ENCODE measurements around the gene SENP6.
A peak's percentile ranks its signal among the peaks of the same experiment; 100 is the strongest.
"Not testable (repeated sequence)": the region's sequence is repeated elsewhere in the genome, so short reads cannot be mapped to it uniquely, and the experiment has no call there.

SENP6 gene

DNA sequence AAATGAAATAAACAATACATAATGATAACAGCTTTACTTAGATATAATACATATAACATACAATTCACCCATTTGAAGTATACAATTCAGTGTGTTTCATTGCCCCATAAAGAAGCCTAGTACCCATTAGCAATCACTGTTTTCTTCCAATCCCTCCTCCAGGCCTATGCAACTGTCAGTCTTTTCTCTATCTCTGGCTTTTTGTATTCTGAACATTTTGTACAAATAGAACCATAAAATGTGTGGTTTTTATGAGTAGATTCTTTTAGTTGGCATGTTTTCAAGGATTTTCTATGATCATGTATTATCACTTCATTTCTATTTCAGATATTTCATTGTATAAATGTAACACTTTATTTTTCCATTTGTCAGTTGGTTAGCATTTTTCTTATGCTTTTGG lies 92.7 kb downstream of the SENP6 start:
- peaks cover 0 to 4% (median 0%) of the 10 kb centered on the region in 10 experiments; a peak in 1 of 20 replicates for H3K4me1 ChIP-seq
- peaks cover 82 to 99% (median 90%) of the 10 kb centered on the region in 11 experiments for H3K36me3 ChIP-seq

DNA sequence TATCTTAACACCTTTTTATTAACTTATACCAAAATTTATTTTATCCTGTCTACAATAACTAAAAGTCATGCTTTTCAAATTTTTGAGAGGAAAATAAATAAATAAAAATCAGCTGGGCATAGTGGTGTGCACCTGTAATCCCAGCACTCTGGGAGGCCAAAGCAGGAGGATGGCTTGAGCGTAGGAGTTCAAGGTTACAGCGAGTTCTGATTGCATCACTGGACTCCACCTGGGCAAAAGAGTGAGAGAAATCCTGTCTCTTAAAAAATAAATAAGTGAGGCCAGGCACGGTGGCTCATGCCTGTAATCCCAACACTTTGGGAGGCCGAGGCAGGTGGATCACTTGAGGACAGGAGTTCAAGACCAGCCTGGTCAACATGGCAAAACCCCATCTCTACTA lies 106.7 kb downstream of the SENP6 start:
- not testable (repeated sequence) for H3K9ac ChIP-seq; H3K4me2 ChIP-seq; H3K4me1 ChIP-seq; H3K4me3 ChIP-seq; H3K9me3 ChIP-seq (replicated peaks in 1 of 11); H3K27ac ChIP-seq; H4K20me1 ChIP-seq; H3K27me3 ChIP-seq
- H3K36me3 ChIP-seq, result peaks cover 59 to 87% (median 77%) of the 10 kb centered on the region in 11 experiments

More for the DNA sequence above, 92.7 kb downstream of the SENP6 start:
- peaks cover 0 to 12% (median 0%) of the 10 kb centered on the region in 11 experiments; a peak in 4 of 22 replicates for H4K20me1 ChIP-seq
- no peaks in the 10 kb centered on the region for H3K27me3 ChIP-seq
- no peak overlapping the region for H3K27ac ChIP-seq
- no peak overlapping the region for H3K9ac ChIP-seq
- no peaks in the 10 kb centered on the region for H3K9me3 ChIP-seq (replicated peaks in 1 of 11)
- TF ChIP-seq Cebpa-rat (IDR thresholded peaks at IDR 0.05), result no peak
- no peak overlapping the region for H3K4me2 ChIP-seq
- no peak overlapping the region for H3K4me3 ChIP-seq

DNA sequence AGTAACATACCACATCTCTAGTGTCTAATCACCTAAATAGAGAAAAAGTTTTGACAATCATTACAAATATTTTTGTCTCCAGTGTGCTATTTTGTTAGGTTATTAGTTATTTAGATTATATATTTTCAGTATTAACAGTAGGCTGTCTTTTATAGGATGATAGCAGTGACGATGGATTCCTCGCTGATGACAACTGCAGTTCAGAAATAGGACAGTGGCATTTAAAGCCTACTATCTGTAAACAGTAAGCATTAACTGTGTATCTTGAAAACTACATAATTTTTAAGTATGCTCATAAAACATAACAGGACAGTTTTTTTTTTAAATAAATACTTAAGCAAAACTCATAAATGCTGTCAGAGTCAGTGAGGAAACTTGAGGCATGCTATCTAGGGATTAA lies 109.5 kb downstream of the SENP6 start:
- no peak overlapping the region for H3K27ac ChIP-seq
- H3K9ac ChIP-seq, result no peak overlapping the region
- H3K27me3 ChIP-seq, result no peaks in the 10 kb centered on the region
- no peak overlapping the region for H3K4me3 ChIP-seq
- H3K36me3 ChIP-seq, result peaks cover 70 to 100% (median 87%) of the 10 kb centered on the region in 11 experiments
- peaks cover 0 to 6% (median 0%) of the 10 kb centered on the region in 11 experiments; a peak in 1 of 22 replicates for H4K20me1 ChIP-seq
- no peaks in the 10 kb centered on the region for H3K4me1 ChIP-seq
- TF ChIP-seq Cebpa-rat (IDR thresholded peaks at IDR 0.05), result no peak
- H3K4me2 ChIP-seq, result no peak overlapping the region
- H3K9me3 ChIP-seq (replicated peaks in 1 of 11), result no peaks in the 10 kb centered on the region

DNA sequence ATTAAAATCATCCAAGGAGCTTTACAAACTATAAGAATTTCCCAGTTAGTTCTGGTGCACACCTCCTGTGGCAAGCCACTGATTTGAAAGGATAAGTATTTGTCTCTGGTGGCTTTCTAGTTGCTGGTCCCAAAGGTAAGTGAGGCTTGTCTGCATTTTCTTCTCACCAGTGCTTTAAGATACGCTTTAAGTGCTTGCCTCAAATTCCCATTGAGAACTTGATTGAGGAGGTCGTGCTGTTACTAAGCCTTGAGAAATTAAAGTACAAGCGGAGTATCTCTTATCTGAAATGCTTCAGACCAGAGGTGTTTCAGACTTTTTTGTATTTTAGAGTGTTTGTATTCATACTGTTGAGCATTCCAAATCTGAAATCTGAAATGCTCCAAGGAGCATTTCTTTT lies 117.5 kb downstream of the SENP6 start:
- Histone ChIP-seq H3K4me1 (peaks cover 0 to 7% (median 0%) of the 10 kb centered on the region in 10 experiments; a peak in 1 of 20 replicates), H3K4me2 (no peak overlapping the region), H3K27me3 (no peaks in the 10 kb centered on the region), H3K27ac (no peak overlapping the region), H4K20me1 (0 out of 22 replicates have a peak, but pooled peaks cover 0 to 9% (median 0%) of the 10 kb centered on the region in 11 experiments), H3K4me3 (no peak overlapping the region), H3K36me3 (peaks cover 15 to 48% (median 36%) of the 10 kb centered on the region in 11 experiments), H3K9ac (no peak overlapping the region), H3K9me3 (replicated peaks in 1 of 11) (no peaks in the 10 kb centered on the region)
- TF ChIP-seq Cebpa-rat (IDR thresholded peaks at IDR 0.05), result no peak

DNA sequence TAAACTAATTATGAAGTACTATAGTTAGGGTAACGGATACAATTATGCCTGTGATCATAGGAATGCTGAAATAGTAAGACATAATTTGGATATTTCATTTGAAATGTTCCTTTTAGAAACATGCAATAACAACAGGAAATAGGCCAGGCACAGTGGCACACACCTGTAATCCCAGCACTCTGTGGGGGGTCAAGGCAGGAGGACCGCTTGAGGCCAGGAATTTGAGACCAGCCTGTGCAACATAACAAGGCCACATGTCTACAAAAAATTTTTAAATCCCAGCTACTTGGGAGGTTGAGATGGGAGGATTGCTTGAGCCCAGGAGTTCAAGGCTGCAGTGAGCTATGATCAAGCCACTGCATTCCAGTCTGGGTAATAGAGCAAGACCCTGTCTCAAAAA lies 121.7 kb downstream of the SENP6 start:
- Histone ChIP-seq H3K27ac (no peak overlapping the region), H3K9ac (no peak overlapping the region), H4K20me1 (0 out of 22 replicates have a peak, but pooled peaks cover 0 to 8% (median 0%) of the 10 kb centered on the region in 11 experiments), H3K4me1 (peaks cover 0 to 7% (median 0%) of the 10 kb centered on the region in 10 experiments; a peak in 1 of 20 replicates), H3K27me3 (no peaks in the 10 kb centered on the region), H3K4me2 (no peak overlapping the region), H3K4me3 (no peak overlapping the region), H3K36me3 (peaks cover 0 to 13% (median 5%) of the 10 kb centered on the region in 11 experiments; a peak in 9 of 22 replicates), H3K9me3 (replicated peaks in 1 of 11) (no peaks in the 10 kb centered on the region)
- TF ChIP-seq Cebpa-rat (IDR thresholded peaks at IDR 0.05), result no peak

DNA sequence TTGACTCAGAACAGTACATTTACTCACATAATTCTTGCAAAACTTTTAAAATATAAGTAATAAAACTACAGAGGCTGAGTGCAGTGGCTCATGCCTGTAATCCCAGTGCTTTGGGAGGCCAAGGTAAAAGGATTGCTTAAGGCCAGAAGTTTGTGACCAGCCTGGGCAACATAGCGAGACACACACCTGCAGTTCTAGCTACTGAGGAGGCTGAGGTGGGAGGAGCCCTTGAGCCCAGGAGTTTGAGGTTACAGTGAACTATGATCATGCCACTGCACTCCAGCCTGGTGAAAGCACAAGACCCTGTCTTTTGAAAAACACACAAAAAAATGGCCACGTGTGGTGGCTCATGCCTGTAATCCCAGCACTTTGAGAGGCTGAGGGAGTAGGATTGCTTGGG lies 125.5 kb downstream of the SENP6 start:
- no peaks in the 10 kb centered on the region for H3K36me3 ChIP-seq
- no peaks in the 10 kb centered on the region for H3K9me3 ChIP-seq (replicated peaks in 1 of 11)
- H3K4me3 ChIP-seq, result no peak overlapping the region
- H3K27me3 ChIP-seq, result no peaks in the 10 kb centered on the region
- no peak for TF ChIP-seq Cebpa-rat (IDR thresholded peaks at IDR 0.05)
- H3K4me2 ChIP-seq, result no peak overlapping the region
- no peaks in the 10 kb centered on the region for H4K20me1 ChIP-seq
- H3K9ac ChIP-seq, result no peak overlapping the region
- peaks cover 0 to 7% (median 0%) of the 10 kb centered on the region in 10 experiments; a peak in 1 of 20 replicates for H3K4me1 ChIP-seq
- no peak overlapping the region for H3K27ac ChIP-seq

DNA sequence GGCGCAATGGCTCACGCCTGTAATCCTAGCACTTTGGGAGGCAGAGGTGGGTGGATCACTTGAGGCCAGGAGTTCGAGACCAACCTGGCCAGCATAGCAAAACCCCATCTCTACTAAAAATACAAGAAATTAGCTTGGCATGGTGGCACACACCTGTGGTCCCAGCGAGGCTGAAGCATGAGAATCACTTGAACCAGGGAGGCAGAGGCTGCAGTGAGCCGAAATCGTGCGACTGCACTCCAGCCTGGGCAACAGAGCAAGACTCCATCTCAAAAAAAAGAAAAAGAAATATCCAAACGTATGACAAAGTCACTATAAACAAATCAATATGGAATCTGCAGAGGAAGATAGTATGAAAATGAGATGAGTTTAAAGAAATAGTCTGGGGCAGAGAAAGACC lies 129.3 kb downstream of the SENP6 start:
- H3K4me3 ChIP-seq; H3K9me3 ChIP-seq (replicated peaks in 1 of 11); H3K27ac ChIP-seq; H4K20me1 ChIP-seq; H3K27me3 ChIP-seq; H3K9ac ChIP-seq; H3K36me3 ChIP-seq; H3K4me1 ChIP-seq; H3K4me2 ChIP-seq: not testable (repeated sequence)

DNA sequence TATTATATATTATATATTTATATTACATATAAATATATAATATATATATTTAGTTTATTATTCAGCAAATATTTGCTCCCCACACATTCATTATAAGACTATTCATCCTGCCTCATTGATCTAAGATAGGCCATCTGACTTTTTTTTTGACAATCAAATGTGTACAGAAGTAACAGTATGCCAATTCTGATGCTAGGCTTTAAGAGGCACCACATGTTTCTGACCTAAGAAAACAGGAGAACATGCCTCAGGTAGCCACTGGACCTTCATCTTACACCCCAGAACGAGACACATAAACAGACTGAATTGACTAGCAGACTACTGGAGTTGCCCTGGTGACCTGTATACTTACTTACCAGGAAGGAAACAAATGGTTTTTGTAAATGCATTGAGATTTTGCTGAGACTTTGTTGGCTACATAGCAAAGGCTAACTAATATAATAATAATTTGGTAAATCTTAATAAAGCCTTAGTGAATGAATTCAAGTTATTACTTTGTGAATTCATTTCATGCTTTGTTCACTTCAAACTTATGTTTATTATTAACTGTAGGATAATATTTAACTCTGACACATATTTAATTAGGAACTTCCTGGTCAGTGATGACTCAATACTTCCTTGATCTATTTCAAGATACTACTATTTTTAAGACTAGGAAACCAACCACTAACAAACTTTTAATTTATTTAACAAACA lies 134.0 kb downstream of the SENP6 start:
- Histone ChIP-seq H4K20me1 (no peaks in the 10 kb centered on the region), H3K9ac (peak overlapping the region in 2 of 11 experiments; percentile 47 to 57; a peak in 3 of 22 replicates), H3K27ac (peak overlapping the region in 7 of 11 experiments; percentile 14 to 74 (median 58); a peak in 12 of 22 replicates), H3K9me3 (replicated peaks in 1 of 11) (no peaks in the 10 kb centered on the region), H3K4me3 (no peak overlapping the region), H3K27me3 (no peaks in the 10 kb centered on the region), H3K4me1 (peaks cover 9 to 13% (median 11%) of the 10 kb centered on the region in 10 experiments), H3K36me3 (no peaks in the 10 kb centered on the region), H3K4me2 (peak overlapping the region; percentile 20 to 87 (median 67); a peak in 20 of 22 replicates)
- no peak for TF ChIP-seq Cebpa-rat (IDR thresholded peaks at IDR 0.05)

DNA sequence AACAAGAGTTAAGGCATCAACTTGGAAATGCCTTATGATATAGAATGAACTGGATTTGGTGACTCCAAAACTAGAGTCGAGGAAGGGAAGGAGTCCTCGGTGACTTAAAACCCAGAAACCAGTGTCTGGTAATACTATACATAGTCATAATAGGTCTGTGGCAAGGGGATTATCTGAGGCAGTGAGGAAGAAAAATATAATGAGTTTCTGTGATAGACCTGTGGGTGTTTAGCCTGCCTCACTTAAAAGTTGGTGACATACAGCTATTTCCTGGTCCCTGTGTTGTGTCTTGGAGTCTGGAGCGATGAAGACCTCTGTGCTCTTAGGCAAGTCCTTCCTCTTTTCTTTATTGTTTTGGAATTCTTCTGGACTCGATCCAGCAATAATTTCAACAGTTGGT lies 142.3 kb downstream of the SENP6 start:
- no peak for TF ChIP-seq Cebpa-rat (IDR thresholded peaks at IDR 0.05)
- Histone ChIP-seq H3K4me2 (no peak overlapping the region), H4K20me1 (peaks cover 0 to 10% (median 5%) of the 10 kb centered on the region in 11 experiments; a peak in 9 of 22 replicates), H3K9ac (no peak overlapping the region), H3K36me3 (no peaks in the 10 kb centered on the region), H3K27ac (no peak overlapping the region), H3K27me3 (peaks cover 21 to 47% (median 31%) of the 10 kb centered on the region in 11 experiments), H3K4me3 (no peak overlapping the region), H3K4me1 (peaks cover 9 to 19% (median 13%) of the 10 kb centered on the region in 10 experiments), H3K9me3 (replicated peaks in 1 of 11) (no peaks in the 10 kb centered on the region)

DNA sequence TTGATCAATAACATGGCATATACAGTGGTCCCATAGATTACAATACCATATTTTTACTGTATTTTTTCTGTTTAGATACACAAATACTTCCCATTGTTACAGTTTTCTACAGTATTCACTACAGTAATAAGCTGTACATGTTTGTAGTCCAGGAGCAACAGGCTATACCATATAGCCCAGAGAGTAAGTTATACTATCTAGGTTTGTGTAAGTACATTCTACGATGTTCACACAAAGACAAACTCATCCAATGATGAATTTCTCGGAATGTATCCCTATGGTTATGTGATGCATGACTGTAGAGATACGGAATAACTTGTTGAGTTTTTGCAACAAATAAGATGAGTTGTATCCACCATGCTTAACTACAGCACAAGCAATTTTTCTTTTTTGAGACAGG lies 143.7 kb downstream of the SENP6 start:
- H3K36me3 ChIP-seq, result no peaks in the 10 kb centered on the region
- peaks cover 16 to 26% (median 20%) of the 10 kb centered on the region in 10 experiments for H3K4me1 ChIP-seq
- H3K4me3 ChIP-seq, result no peak overlapping the region
- H3K27me3 ChIP-seq, result peaks cover 36 to 61% (median 46%) of the 10 kb centered on the region in 11 experiments
- no peak for TF ChIP-seq Cebpa-rat (IDR thresholded peaks at IDR 0.05)
- no peak overlapping the region for H3K9ac ChIP-seq
- H4K20me1 ChIP-seq, result peaks cover 0 to 17% (median 12%) of the 10 kb centered on the region in 11 experiments; a peak in 14 of 22 replicates
- H3K9me3 ChIP-seq (replicated peaks in 1 of 11), result no peaks in the 10 kb centered on the region
- no peak overlapping the region for H3K27ac ChIP-seq
- no peak overlapping the region for H3K4me2 ChIP-seq

Measured in BLaER1 treated with 17β-estradiol and CSF1 and Interleukin-3, amounts not matched to agents 10 nM and 100 nM (cell line).